ENCODE measurements around the gene RHOD. TPM values are rescaled to one million over a fixed set of nuclear protein-coding genes. Genes with fewer than 3 reads are reported as not detected.
A peak's percentile ranks its signal among the peaks of the same experiment; 100 is the strongest.

The RHOD gene
- total and polyA plus RNA-seq, 2 donors from 2014 or later = 20.9 to 50.2 TPM

- FAIRE-seq (no peak), DNase-seq (peak in 2 of 5 donors; percentile 36 to 41)
- peaks cover 0 to 2% (median 0%) of the 10 kb centered on the region in 3 donors for H3K36me3 ChIP-seq (ENCODE audit: control insufficient read depth in 2 of 3, insufficient read depth in 3 of 3, low read length in 3 of 3)
- no peaks in the 10 kb centered on the region for H3K27me3 ChIP-seq (ENCODE audit: control insufficient read depth, insufficient read depth, low read length)
- intact Hi-C loops (cut with DNase I) = no loop called here
- no peak for TF ChIP-seq CTCF (IDR thresholded peaks at IDR 0.05; ENCODE audit: borderline replicate concordance, extremely low read depth, insufficient read depth)
- H3K9me3 ChIP-seq (ENCODE audit: control insufficient read depth in 2 of 3, insufficient read depth in 1 of 3, low read length in 3 of 3) = no peaks in the 10 kb centered on the region
- H3K27ac ChIP-seq (ENCODE audit: low read depth in 2 of 2, low read length in 2 of 2) = peak overlapping the region in 1 of 2 donors; percentile 67
- H3K4me3 ChIP-seq (ENCODE audit: low read length in 3 of 3) = peak overlapping the region; percentile 91
- peak overlapping the region; percentile 38 to 91 (median 90) for H3K9ac ChIP-seq (ENCODE audit: low read length in 3 of 3)
- peaks cover 0 to 3% (median 0%) of the 10 kb centered on the region in 3 donors for H3K4me1 ChIP-seq (ENCODE audit: control insufficient read depth in 2 of 3, insufficient read depth in 2 of 3, low read depth in 1 of 3, low read length in 3 of 3)
These were observed 64.4 kb downstream of the RHOD start for GRCh38 chr11:67120881-67121710.

Small RNAs within 50 kb of the gene (microRNA-seq; reads per million reads assigned to microRNA genes)
- gene MIR6860 = not detected

Other genes with a start within 250 kb of the RHOD start
- 22.3 TPM for gene RCE1, start 213.4 kb upstream of the RHOD start, total RNA-seq
- gene RCE1, start 213.4 kb upstream of the RHOD start, polyA plus RNA-seq (ENCODE audit: insufficient read depth, low read depth, low replicate concordance) = 13.8 TPM
- 22.3 TPM for gene LRFN4, start 199.8 kb upstream of the RHOD start, total RNA-seq
- gene LRFN4, start 199.8 kb upstream of the RHOD start, polyA plus RNA-seq (ENCODE audit: insufficient read depth, low read depth, low replicate concordance) = 6.8 TPM
- gene PC, start 98.5 kb upstream of the RHOD start, total RNA-seq = 20.8 TPM
- 95.2 TPM for gene PC, start 98.5 kb upstream of the RHOD start, polyA plus RNA-seq (ENCODE audit: insufficient read depth, low read depth, low replicate concordance)
- gene C11orf86, start 81.5 kb upstream of the RHOD start, total RNA-seq = not detected
- gene C11orf86, start 81.5 kb upstream of the RHOD start, polyA plus RNA-seq (ENCODE audit: insufficient read depth, low read depth, low replicate concordance) = 0.92 TPM
- gene SYT12, start 33.7 kb upstream of the RHOD start, total RNA-seq = 4.2 TPM
- gene SYT12, start 33.7 kb upstream of the RHOD start, polyA plus RNA-seq (ENCODE audit: insufficient read depth, low read depth, low replicate concordance) = 0.13 TPM
- 82.6 TPM for gene KDM2A, start 62.4 kb downstream of the RHOD start, total RNA-seq
- 16.2 TPM for gene KDM2A, start 62.4 kb downstream of the RHOD start, polyA plus RNA-seq (ENCODE audit: insufficient read depth, low read depth, low replicate concordance)
- gene GRK2, start 209.6 kb downstream of the RHOD start, total RNA-seq = 80.8 TPM
- gene GRK2, start 209.6 kb downstream of the RHOD start, polyA plus RNA-seq (ENCODE audit: insufficient read depth, low read depth, low replicate concordance) = 28.2 TPM
- 68.3 TPM for gene ANKRD13D, start 232.5 kb downstream of the RHOD start, total RNA-seq
- 21.9 TPM for gene ANKRD13D, start 232.5 kb downstream of the RHOD start, polyA plus RNA-seq (ENCODE audit: insufficient read depth, low read depth, low replicate concordance)
- 68.9 TPM for gene SSH3, start 246.7 kb downstream of the RHOD start, total RNA-seq
- 25.0 TPM for gene SSH3, start 246.7 kb downstream of the RHOD start, polyA plus RNA-seq (ENCODE audit: insufficient read depth, low read depth, low replicate concordance)